GM23248 (cell line): ENCODE results near the gene AKAP6.

Experiments used
- EZH2 ChIP-seq: fragments of 200-600 bp; sonication (generic); IDR thresholded peaks from 2 replicates; pipeline ENCODE4 v1.6.1; 2018; ENCODE audit warnings: antibody characterized with exemption, mild to moderate bottlenecking; ENCODE audit not compliant: insufficient read depth, poor library complexity, severe bottlenecking
- EZH2phosphoT487 ChIP-seq: fragments of 200-600 bp; sonication (generic); IDR thresholded peaks from 2 replicates; pipeline ENCODE4 v1.6.1; 2018; ENCODE audit warnings: antibody characterized with exemption, moderate library complexity, mild to moderate bottlenecking, low read depth; ENCODE audit not compliant: insufficient read depth

DNA sequence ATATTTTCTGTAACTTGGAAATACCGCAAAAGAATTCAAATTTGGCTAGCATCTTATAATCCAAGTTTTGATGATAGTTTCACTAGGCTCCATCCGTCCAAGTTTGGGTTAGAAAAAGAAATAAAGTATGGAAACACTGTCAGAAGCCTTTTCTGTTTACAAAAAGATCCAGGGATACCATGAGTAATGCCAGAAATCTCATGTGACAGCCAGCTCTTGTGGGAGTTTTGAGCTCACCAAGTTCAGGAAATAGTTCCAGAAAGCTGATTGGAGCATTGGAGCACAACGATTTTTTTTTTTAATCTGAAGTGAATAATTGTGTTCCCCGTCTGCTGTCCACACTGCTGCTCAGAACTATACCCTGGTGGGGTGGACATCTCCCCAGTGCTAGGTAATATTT is 379.9 kb downstream of the AKAP6 start:
- no peak for TF ChIP-seq EZH2
- no peak for TF ChIP-seq EZH2phosphoT487
